H1 (cell line): Measurements from ENCODE around the gene XPNPEP2. TPM values are rescaled to one million over a fixed set of nuclear protein-coding genes. Genes with fewer than 3 reads are reported as not detected.

ENCODE experiments used
- KDM4A ChIP-seq: IDR thresholded peaks from one replicate; pipeline ENCODE4 v1.7.1; 2012; ENCODE audit warnings: low read depth, mild to moderate bottlenecking, moderate library complexity, low read length, inconsistent platforms; ENCODE audit not compliant: severe bottlenecking
- TCF12 ChIP-seq: IDR thresholded peaks from 2 replicates; pipeline ENCODE4 v1.6.1; 2011; ENCODE audit warnings: low read depth, mild to moderate bottlenecking, low read length
- USF2 ChIP-seq: IDR thresholded peaks from 2 replicates; pipeline ENCODE4 v1.6.1; 2011; ENCODE audit warnings: low read length, improper control_type of control experiment
- polyA plus RNA-seq, 7 experiments: library from polyadenylated mRNA; depleted of rRNA in 3 of 7; stranded (reverse) in 5 of 7; unstranded in 2 of 7; fragments of >200 nt in 5 of 7; fragments of 200-250 nt in 2 of 7; gene quantifications; 1 replicate in 5 of 7; 2 replicates in 1 of 7; 4 replicates in 1 of 7; pipeline versions ENCODE4 v1.2.1 to v1.2.3, GENCODE V29; 2011 to 2013; ENCODE audit warnings: missing spikeins in 2 of 7, mixed read lengths in 2 of 7
- total RNA-seq: library from RNA; stranded (reverse); fragmentation: NEBNext Ultra II Directional; extraction: Animal tissue kit (Norgen Biotek cat#: 25700); gene quantifications from 2 replicates; pipeline ENCODE4 v1.2.1, GENCODE V29; 2021

The XPNPEP2 gene
- total and polyA plus RNA-seq, 2 of the 8 experiments (the other 6 are each of a cell fraction or from before 2014, with no cell fraction given), result 0.27 TPM; not detected in 1

DNA sequence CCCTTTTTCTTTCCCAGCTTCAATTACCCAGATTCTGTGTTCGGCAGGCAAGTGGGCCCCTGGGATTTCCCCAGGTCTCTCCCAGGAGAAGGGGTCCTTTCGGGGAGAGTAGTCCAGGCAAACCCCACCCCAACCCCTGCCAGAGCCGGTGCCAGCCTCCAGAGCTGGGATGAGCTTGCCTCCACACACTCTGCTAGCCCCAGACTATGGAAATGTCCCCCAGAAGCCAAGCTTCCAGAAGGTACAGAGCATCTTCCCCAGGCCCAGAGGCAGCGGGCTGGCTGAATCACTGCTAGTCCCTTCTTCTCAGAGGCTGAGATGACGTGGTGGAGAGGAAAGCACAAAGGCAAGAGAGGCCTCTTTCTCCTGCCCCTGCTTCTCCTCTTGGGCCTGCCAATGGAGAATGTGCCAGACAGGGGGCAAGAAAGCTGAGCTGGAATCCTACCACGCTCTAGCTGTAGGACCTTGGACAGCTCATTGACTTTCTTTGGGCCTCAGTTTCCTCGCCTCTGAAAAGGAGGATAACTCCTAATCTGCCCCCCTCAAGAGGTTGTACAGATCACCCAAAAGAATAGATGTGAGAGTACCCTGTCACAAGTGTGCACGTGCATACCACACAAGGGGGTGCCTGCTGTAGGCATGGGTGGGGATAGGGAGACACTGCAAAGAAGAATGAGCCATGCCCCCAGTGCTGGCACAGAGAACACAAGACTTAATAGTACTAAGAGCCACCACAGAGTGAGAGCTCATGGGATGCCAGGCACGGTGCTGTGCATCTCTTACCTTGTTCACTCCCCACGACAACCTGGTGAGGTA lies 43.1 kb downstream of the XPNPEP2 start (continued):
- TF ChIP-seq USF2 (no peak), TCF12 (no peak), KDM4A (no peak)
